ENCODE measurements around the gene NTN5. TPM values are rescaled to one million over a fixed set of nuclear protein-coding genes. Genes with fewer than 3 reads are reported as not detected.

Gene NTN5
- total and polyA plus RNA-seq, 12 donors = 0.11 to 2.4 (median 0.42) TPM; not detected in 3

GRCh38 chr19:48676487-48676886 is 3.7 kb upstream of the NTN5 start:
- H3K4me1 ChIP-seq (replicated peaks in 1 of 2) = peaks cover 0 to 9% of the 10 kb centered on the region in 2 donors
- H3K27ac ChIP-seq = no peak overlapping the region
- H3K27me3 ChIP-seq = no peaks in the 10 kb centered on the region
- DNase-seq = no peak
- 95 to 96% (median 95%) methylated on average over 14 to 17 of the region's 17 CpGs for WGBS, 4 donors
- intact Hi-C loops (cut with DNase I) = loop anchor here (10.0 kb wide), 3 partner anchors 58 to 168 kb away; no protein-coding TSS in a partner anchor
- H3K36me3 ChIP-seq (replicated peaks in 1 of 2) = no peaks in the 10 kb centered on the region
- TF ChIP-seq CTCF (IDR thresholded peaks at IDR 0.05) (no peak), POLR2A (IDR thresholded peaks at IDR 0.05) (no peak)
- H3K9me3 ChIP-seq (replicated peaks in 1 of 3) = no peaks in the 10 kb centered on the region
- H3K4me3 ChIP-seq = no peak overlapping the region

- H3K9me3 ChIP-seq (replicated peaks in 1 of 3) = no peaks in the 10 kb centered on the region
- H3K4me3 ChIP-seq = no peak overlapping the region
- H3K4me1 ChIP-seq (replicated peaks in 1 of 2) = peaks cover 0 to 9% of the 10 kb centered on the region in 2 donors
- no peaks in the 10 kb centered on the region for H3K36me3 ChIP-seq (replicated peaks in 1 of 2)
- no peaks in the 10 kb centered on the region for H3K27me3 ChIP-seq
- WGBS, 4 donors = 31 to 65% (median 49%) methylated on average over 8 to 28 of the region's 28 CpGs
- intact Hi-C loops (cut with DNase I) = loop anchor here (10.0 kb wide), 3 partner anchors 60 to 170 kb away; no protein-coding TSS in a partner anchor
- peak; percentile 86 to 95 (median 91) for DNase-seq
- TF ChIP-seq POLR2A (IDR thresholded peaks at IDR 0.05) = no peak
- TF ChIP-seq CTCF (IDR thresholded peaks at IDR 0.05) = peak; percentile 72 to 89 (median 88)
- peak overlapping the region in 2 of 5 donors; percentile 59 to 62 for H3K27ac ChIP-seq
Measured at GRCh38 chr19:48674921-48675824, 2.4 kb upstream of the NTN5 start.

- Histone ChIP-seq H3K9me3 (replicated peaks in 1 of 3) (no peaks in the 10 kb centered on the region), H3K4me3 (no peak overlapping the region), H3K4me1 (replicated peaks in 1 of 2) (peaks cover 0 to 9% of the 10 kb centered on the region in 2 donors), H3K36me3 (replicated peaks in 1 of 2) (no peaks in the 10 kb centered on the region), H3K27me3 (no peaks in the 10 kb centered on the region), H3K27ac (no peak overlapping the region)
- WGBS, 4 donors = 85 to 94% (median 91%) methylated on average over 9 to 19 of the region's 19 CpGs
- intact Hi-C loops (cut with DNase I) = loop anchor here (10.0 kb wide), 3 partner anchors 60 to 170 kb away; no protein-coding TSS in a partner anchor
- DNase-seq = no peak
- TF ChIP-seq POLR2A (IDR thresholded peaks at IDR 0.05) (no peak), CTCF (IDR thresholded peaks at IDR 0.05) (no peak)
Measured at GRCh38 chr19:48674216-48674809, 1.5 kb upstream of the NTN5 start.

GRCh38 chr19:48673436-48674100 is 751 bp upstream of the NTN5 start:
- H3K36me3 ChIP-seq (replicated peaks in 1 of 2) = no peaks in the 10 kb centered on the region
- DNase-seq = no peak
- no peaks in the 10 kb centered on the region for H3K9me3 ChIP-seq (replicated peaks in 1 of 3)
- H3K4me3 ChIP-seq = no peak overlapping the region
- H3K27me3 ChIP-seq = no peaks in the 10 kb centered on the region
- WGBS, 4 donors = 81 to 83% (median 82%) methylated on average over 24 to 25 of the region's 25 CpGs
- H3K27ac ChIP-seq = no peak overlapping the region
- peaks cover 0 to 9% of the 10 kb centered on the region in 2 donors for H3K4me1 ChIP-seq (replicated peaks in 1 of 2)
- intact Hi-C loops (cut with DNase I) = loop anchor here (10.0 kb wide), 3 partner anchors 61 to 171 kb away; no protein-coding TSS in a partner anchor
- TF ChIP-seq POLR2A (IDR thresholded peaks at IDR 0.05) (no peak), CTCF (IDR thresholded peaks at IDR 0.05) (no peak)
